ENCODE measurements around the gene RIPOR3. TPM values are rescaled to one million over a fixed set of nuclear protein-coding genes. Genes with fewer than 3 reads are reported as not detected.
A peak's percentile ranks its signal among the peaks of the same experiment; 100 is the strongest.
"Not testable (repeated sequence)": the region's sequence is repeated elsewhere in the genome, so short reads cannot be mapped to it uniquely, and the experiment has no call there.

RIPOR3 gene
- total and polyA plus RNA-seq, 2 experiments from 2014 or later = 5.6 to 5.7 TPM

DNA sequence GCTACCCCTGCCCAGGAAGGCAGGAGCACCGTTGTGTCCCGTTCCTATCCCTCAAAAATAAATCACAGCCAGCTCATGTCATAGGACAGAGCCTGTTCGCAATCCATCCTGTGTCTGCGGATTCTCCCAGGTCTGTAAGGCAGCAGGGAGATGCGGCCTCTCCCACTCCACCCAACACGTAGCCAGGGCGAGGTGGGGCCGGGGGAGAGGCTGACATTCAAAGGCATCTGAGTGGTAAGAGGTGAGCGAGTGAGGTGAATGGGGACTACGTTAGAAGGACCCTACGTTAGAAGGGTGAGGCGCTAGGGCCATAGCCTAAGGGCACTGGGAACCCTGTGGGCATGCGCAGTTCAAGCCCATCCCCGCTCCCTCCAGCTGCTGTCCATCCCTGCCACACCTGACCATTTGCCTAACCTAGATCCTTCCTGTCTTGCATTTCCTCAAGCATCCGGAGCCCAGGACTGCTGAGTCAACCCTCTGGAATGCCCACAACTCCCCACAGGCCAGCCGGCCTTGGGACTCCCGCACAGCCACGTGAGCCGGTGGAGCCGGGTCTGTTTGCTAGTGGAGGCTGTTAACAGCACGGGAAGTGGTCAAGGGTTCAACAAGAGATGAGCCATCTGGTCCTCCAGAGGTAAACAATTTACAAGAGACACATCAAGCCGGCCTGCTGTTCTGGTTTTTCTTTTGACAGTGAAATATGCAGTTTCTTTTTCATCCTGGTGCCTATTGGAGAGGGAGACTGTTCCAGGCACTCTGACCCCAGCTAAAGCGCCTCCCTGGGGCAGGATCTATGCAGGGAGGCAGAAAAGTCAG lies 45.9 kb downstream of the RIPOR3 start:
- Histone ChIP-seq H3K4me1 (ENCODE audit: insufficient read depth) (peaks cover 30% of the 10 kb centered on the region), H3K27me3 (no peaks in the 10 kb centered on the region), H4K20me1 (ENCODE audit: insufficient read depth, poor library complexity, severe bottlenecking) (no peaks in the 10 kb centered on the region), H2AFZ (peak overlapping the region; percentile 22), H3K36me3 (replicated peaks; ENCODE audit: insufficient read depth, low read depth) (no peaks in the 10 kb centered on the region), H3K4me3 (no peak overlapping the region), H3K27ac (peak overlapping the region; percentile 95), H3K4me2 (peak overlapping the region; percentile 55), H3K9me2 (replicated peaks; ENCODE audit: insufficient read depth) (no peaks in the 10 kb centered on the region), H3K79me2 (no peaks in the 10 kb centered on the region), H3K9me3 (ENCODE audit: low read depth) (no peaks in the 10 kb centered on the region)
- no peak for TF ChIP-seq EZH2 (IDR thresholded peaks at IDR 0.05; ENCODE audit: borderline replicate concordance)
- TF ChIP-seq, protein P1, sequence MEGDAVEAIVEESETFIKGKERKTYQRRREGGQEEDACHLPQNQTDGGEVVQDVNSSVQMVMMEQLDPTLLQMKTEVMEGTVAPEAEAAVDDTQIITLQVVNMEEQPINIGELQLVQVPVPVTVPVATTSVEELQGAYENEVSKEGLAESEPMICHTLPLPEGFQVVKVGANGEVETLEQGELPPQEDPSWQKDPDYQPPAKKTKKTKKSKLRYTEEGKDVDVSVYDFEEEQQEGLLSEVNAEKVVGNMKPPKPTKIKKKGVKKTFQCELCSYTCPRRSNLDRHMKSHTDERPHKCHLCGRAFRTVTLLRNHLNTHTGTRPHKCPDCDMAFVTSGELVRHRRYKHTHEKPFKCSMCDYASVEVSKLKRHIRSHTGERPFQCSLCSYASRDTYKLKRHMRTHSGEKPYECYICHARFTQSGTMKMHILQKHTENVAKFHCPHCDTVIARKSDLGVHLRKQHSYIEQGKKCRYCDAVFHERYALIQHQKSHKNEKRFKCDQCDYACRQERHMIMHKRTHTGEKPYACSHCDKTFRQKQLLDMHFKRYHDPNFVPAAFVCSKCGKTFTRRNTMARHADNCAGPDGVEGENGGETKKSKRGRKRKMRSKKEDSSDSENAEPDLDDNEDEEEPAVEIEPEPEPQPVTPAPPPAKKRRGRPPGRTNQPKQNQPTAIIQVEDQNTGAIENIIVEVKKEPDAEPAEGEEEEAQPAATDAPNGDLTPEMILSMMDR (IDR thresholded peaks at IDR 0.05; ENCODE audit: poor library complexity) = no peak
- TF ChIP-seq EZH2phosphoT487 (IDR thresholded peaks at IDR 0.05; ENCODE audit: low read depth, severe bottlenecking, unreplicated experiment) = no peak
- 25% methylated on average over 23 of the region's 23 CpGs for WGBS (ENCODE audit: low lambda C conversion rate, missing lambda C conversion rate)
- peak; percentile 97 for DNase-seq (ENCODE audit: low spot score)

DNA sequence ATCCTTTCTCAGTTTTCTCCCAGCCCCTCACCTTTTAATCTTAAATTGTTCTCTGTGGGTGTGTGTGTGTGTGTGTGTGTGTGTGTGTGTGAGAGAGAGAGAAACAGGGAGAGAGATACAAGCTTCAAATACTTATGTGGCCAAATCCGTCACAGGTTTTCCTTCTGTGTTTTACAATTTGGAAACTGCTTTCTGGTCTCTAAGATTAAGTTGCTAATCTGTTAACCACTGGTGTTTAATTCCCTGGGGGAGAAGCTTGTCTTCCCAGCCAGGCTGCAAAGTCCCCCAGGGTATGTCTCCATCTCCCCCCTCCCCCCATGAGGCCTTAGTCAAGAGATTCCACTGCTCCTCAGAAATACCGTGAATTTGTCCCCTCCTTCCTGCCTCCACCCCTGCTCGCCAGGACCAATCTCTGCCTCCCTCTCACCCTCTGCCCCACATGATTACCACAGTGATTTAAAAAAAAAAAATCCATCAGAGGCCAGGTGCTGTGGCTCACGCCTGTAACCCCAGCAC lies 49.0 kb downstream of the RIPOR3 start:
- H3K4me1 ChIP-seq (ENCODE audit: insufficient read depth) = peaks cover 39% of the 10 kb centered on the region
- H3K36me3 ChIP-seq (replicated peaks; ENCODE audit: insufficient read depth, low read depth) = no peaks in the 10 kb centered on the region
- no peaks in the 10 kb centered on the region for H3K79me2 ChIP-seq
- TF ChIP-seq, protein P1 (IDR thresholded peaks at IDR 0.05; ENCODE audit: poor library complexity) = no peak
- TF ChIP-seq EZH2phosphoT487 (IDR thresholded peaks at IDR 0.05; ENCODE audit: low read depth, severe bottlenecking, unreplicated experiment) (no peak), EZH2 (IDR thresholded peaks at IDR 0.05; ENCODE audit: borderline replicate concordance) (no peak)
- no peaks in the 10 kb centered on the region for H3K27me3 ChIP-seq
- H3K9me2 ChIP-seq (replicated peaks; ENCODE audit: insufficient read depth) = no peaks in the 10 kb centered on the region
- H3K4me3 ChIP-seq = no peak overlapping the region
- H4K20me1 ChIP-seq (ENCODE audit: insufficient read depth, poor library complexity, severe bottlenecking) = no peaks in the 10 kb centered on the region
- peak overlapping the region; percentile 50 for H3K27ac ChIP-seq
- DNase-seq (ENCODE audit: low spot score) = no peak
- 47% methylated on average over 4 of the region's 4 CpGs for WGBS (ENCODE audit: low lambda C conversion rate, missing lambda C conversion rate)
- no peak overlapping the region for H2AFZ ChIP-seq
- H3K4me2 ChIP-seq = no peak overlapping the region
- H3K9me3 ChIP-seq (ENCODE audit: low read depth) = no peaks in the 10 kb centered on the region

DNA sequence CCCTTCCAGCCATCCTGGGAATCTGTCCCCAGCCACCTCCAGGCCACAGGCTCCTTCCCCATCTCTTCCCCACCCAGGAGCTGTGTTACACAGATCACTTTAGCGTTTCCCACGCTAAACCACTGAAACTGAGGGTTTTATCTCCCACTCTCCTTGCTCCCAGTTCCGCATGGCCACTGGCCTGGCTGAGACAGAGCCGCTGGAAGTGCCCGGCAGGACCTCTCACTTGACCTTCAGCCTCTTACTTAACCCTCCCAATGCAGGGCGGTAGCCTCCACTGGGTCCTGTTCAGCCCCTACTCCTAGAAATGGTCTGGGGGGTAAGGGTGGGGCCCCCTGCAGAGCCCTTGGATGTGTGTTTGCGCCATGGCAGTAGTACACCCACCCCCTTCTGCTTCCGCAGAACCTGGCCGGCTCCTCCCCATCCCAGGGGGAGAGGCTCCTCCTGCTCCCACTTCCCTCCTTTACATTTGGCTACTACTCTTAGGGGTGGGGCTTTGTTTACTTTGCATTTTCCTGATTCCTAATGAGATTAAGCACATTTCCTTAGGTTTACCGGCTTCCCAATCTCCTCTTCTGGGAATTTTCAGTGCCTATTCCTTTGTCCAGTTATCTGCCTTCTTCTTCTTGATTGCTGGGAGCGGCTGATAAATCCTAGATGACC lies 49.6 kb downstream of the RIPOR3 start:
- 48% methylated on average over 11 of the region's 11 CpGs for WGBS (ENCODE audit: low lambda C conversion rate, missing lambda C conversion rate)
- not testable (repeated sequence) for DNase-seq (ENCODE audit: low spot score); H3K9me2 ChIP-seq (replicated peaks; ENCODE audit: insufficient read depth); H3K4me2 ChIP-seq; H3K36me3 ChIP-seq (replicated peaks; ENCODE audit: insufficient read depth, low read depth); H2AFZ ChIP-seq; H3K4me3 ChIP-seq; H4K20me1 ChIP-seq (ENCODE audit: insufficient read depth, poor library complexity, severe bottlenecking); H3K27me3 ChIP-seq; H3K79me2 ChIP-seq; H3K9me3 ChIP-seq (ENCODE audit: low read depth)
- peak overlapping the region; percentile 50 for H3K27ac ChIP-seq
- H3K4me1 ChIP-seq (ENCODE audit: insufficient read depth) = peaks cover 43% of the 10 kb centered on the region

DNA sequence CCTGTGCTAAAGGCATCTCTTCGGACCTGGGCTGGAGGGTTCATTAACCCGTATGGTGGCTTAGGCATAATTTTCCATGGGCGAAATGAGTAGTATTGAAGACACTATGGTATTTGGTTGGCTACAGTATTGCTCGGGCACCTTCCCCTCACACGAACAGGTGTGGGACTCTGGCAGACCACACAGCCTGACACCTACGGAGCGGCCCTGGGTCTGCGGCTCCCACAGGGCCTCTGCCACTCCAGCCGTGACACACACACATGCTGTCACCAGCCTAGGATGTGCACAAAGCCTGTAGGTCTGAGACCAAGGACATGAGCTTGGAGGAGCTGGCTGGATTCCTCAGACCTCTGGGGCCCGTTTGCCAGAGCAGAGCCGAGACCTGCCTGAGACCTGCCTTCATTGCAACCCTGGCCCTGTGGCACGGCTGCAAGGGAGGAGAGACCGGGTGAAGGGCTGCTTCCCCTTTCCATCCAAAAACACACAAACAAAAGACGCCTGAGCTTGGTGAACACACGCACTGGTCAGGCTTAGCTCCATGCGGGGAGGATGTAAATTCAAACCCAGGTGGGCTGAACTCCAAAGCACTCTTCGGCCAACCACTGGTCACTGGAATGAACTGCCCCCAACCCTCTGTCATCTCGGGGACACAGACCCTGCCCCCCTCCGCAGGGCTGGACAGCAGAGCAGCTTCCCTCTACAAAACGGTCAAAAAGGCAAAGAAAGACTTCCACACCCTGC lies 51.2 kb downstream of the RIPOR3 start:
- not testable (repeated sequence) for H3K9me2 ChIP-seq (replicated peaks; ENCODE audit: insufficient read depth); H3K36me3 ChIP-seq (replicated peaks; ENCODE audit: insufficient read depth, low read depth); H3K27ac ChIP-seq; DNase-seq (ENCODE audit: low spot score); H3K79me2 ChIP-seq; H3K27me3 ChIP-seq; H3K4me2 ChIP-seq; H2AFZ ChIP-seq; H4K20me1 ChIP-seq (ENCODE audit: insufficient read depth, poor library complexity, severe bottlenecking); H3K4me3 ChIP-seq; H3K9me3 ChIP-seq (ENCODE audit: low read depth)
- 80% methylated on average over 18 of the region's 20 CpGs for WGBS (ENCODE audit: low lambda C conversion rate, missing lambda C conversion rate)
- peaks cover 45% of the 10 kb centered on the region for H3K4me1 ChIP-seq (ENCODE audit: insufficient read depth)

DNA sequence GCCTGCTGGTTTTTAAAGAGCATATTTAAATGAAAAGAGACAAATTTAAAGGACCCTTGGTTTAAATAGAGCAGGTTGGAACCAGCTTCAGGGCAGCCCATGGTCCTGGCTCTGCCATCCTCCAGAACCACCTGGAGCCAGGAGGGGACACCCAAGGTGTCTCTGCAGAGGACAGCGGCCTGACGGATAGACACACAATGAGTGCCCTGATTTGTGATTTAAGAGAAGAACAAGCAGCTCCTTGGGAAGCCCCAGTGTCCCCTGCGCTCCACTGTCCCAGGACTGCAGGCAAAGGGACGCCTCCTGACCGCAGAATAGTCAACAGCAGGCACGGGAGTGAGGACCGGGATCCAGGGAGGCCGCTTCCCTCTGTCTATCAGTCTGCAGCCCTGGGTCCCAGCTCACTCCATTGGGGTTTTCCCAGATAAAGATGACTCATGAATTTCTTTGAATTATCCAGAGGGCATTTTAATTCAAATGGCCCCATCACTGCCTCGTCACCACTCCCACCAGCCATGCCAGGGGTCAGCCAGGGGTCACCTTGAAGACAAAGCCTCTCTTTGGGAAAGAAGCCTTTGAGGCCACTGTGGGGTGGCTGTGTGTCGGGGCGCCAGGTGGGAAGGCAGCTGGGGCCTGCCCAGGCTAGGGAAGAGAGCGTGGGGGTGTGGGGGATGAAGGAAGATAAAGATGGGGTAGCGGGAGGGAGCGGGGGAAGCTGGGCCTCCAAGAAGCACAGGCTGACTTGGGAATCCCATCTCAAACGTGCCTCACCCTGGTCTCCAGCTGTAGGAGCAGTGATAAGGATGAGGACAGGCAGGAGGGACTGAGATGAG lies 53.1 kb downstream of the RIPOR3 start:
- H3K79me2 ChIP-seq; H3K4me3 ChIP-seq; H3K27me3 ChIP-seq; H3K36me3 ChIP-seq (replicated peaks; ENCODE audit: insufficient read depth, low read depth); H3K9me3 ChIP-seq (ENCODE audit: low read depth); H4K20me1 ChIP-seq (ENCODE audit: insufficient read depth, poor library complexity, severe bottlenecking); DNase-seq (ENCODE audit: low spot score); H3K4me2 ChIP-seq; H3K9me2 ChIP-seq (replicated peaks; ENCODE audit: insufficient read depth); H2AFZ ChIP-seq: not testable (repeated sequence)
- WGBS (ENCODE audit: low lambda C conversion rate, missing lambda C conversion rate) = 76% methylated on average over 15 of the region's 15 CpGs
- Histone ChIP-seq H3K27ac (peak overlapping the region; percentile 11), H3K4me1 (ENCODE audit: insufficient read depth) (peaks cover 39% of the 10 kb centered on the region)

Data from hepatocyte (in vitro differentiated cells).